Colon (tissue), 2 donors: ENCODE data around the gene APCDD1L.

Source experiments
- FAIRE-seq: peaks from 2 replicates; lab custom pipeline; 2012; peaks lifted over from hg19 to GRCh38; lab: Jason Lieb, UNC
- donor health status: control.
- donor health status: control.

APCDD1L gene

GRCh38 chr20:58466729-58467571 lies 48.2 kb downstream of the APCDD1L start:
- FAIRE-seq, result no peak

DNA sequence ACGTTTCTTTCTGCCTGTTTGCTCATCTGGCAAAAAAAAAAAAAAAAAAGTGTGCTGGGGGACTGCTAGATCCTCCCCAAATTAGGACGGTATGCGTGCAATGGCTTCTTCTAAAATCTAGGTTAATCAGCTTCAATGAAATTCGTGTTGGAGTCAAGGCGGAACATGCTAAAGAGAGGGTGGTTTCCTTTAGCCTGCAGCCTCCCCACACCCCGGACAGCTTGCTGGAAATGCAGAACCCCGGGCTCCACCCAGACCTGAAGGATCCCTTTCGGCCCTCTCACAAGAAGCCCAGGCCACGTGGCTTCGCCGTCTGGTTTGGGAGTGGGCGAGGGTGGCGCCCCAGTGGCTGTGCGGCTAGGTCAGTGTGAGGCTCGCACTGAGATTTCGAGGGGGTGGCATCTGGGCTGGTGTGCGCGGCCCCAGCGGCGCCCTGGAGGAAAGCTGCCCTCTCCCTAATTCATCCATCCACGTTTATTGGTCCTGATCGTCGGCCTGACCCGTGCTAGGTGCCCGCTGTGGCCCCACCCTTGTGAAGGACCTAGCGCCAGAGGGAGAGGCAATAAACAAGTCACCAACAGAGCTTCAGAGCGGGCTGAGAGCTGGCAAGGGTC lies 49.0 kb downstream of the APCDD1L start:
- no peak for FAIRE-seq

DNA sequence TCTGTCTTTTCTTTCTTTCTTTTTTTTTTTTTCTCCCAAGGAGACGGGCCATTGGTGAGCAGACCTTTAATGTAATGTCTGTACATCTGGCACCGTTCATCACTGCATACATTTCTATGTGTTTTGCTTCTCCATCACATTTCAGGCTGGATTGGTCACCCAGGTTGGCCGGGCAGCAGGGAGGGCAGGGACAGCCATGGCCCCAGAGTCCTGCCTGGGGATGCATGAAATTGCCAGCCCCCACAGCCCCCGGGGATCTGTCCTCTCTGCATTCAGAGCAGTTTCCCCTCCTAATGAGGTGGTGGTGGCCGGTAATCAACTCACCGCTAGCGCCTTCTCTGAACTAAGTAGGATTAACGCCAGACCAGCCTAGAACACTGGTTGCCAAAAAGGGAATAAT lies 50.4 kb downstream of the APCDD1L start:
- FAIRE-seq, result no peak

DNA sequence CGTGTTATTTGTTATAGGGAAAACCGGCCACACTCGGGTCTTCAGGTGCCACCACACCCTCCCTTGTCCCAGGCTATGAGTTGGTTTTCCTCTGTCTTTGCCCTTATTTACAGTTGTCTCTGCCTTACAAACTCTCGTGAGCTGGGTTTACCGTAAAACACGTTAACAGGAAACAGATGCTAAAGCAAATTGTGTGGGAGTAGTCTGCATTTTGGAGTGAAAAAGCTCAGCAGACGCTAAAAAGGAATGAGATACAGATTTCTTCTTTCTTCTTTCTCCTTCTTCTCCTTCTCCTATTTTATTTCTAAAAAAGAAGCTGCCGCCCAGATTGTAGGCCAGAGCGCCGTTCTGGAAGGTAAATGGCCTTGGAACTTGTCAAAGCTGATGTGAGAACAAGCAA lies 51.9 kb downstream of the APCDD1L start:
- no peak for FAIRE-seq

DNA sequence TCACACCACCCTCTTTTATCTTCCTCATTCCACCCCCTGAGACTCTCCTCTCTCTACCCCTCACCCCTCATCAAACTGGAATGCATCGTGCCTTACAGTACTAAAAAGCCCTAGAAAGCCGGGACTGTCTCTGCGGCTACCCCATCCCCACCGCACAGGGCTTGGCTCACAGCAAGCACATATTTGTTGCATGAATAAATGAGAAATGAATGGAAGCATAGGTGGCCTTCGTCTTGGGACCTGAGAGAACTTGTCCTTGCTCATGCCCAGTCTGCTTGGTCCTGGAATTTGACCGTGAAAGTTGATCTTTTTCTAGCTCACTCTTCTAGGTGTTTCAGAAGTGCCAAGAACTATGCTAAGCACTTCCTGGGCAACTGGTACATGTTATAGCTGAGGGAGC lies 53.3 kb downstream of the APCDD1L start:
- FAIRE-seq, result no peak

DNA sequence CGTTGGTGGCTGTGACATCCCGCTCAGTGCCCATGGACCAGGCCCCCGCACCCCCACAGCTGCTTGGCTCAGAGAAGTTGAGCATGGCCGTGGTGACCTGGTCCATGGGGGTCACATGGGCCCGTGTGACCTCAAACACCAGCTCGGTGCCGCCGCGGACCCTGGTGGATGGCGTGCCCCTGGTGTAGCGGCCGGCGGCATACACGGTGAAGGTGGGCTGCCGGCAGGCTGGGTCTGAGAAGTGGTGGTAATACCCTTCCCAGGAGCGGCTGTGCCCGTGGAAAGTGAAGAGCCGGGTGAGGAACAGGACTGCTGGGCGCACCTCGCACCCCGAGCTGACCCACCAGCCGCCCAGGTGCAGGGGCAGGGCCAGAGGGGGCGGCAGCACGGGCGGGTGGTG lies 54.1 kb downstream of the APCDD1L start:
- no peak for FAIRE-seq

GRCh38 chr20:58459058-58459750 lies 56.0 kb downstream of the APCDD1L start:
- no peak for FAIRE-seq

GRCh38 chr20:58458342-58459057 lies 56.7 kb downstream of the APCDD1L start:
- no peak for FAIRE-seq

DNA sequence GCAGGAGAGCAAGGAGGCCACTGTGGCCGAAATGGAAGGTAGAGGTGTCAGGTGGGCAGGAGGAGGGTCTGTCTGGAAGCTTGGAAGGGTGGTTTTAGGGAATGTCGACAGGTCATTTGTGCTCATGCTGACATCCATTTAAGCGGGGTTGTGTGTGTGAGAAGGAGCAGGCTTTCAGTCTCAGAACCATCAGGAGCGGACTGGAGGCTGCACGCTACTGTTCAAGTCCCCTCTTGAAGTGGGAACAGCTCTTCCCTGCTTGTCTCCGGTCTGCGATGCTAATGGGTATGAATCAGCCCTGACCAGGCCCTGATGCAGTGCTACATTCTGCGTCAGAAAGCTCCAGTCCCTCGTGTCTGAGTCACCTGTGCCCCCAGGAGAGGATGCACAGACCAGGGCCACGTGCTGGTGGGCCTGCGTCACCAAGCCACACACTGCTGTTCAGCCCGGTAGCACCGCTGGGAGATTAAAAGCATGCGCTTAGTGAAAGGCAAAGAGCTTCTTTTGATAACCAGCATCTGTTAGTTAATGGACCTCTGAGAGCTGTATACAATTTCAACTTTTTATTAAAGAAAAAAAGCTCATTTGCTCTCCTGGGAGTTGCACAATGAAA lies 58.0 kb downstream of the APCDD1L start:
- no peak for FAIRE-seq

- FAIRE-seq, result no peak
Observed at GRCh38 chr20:58454460-58454859, 60.7 kb downstream of the APCDD1L start.

GRCh38 chr20:58453391-58453790 lies 61.8 kb downstream of the APCDD1L start:
- FAIRE-seq, result no peak

DNA sequence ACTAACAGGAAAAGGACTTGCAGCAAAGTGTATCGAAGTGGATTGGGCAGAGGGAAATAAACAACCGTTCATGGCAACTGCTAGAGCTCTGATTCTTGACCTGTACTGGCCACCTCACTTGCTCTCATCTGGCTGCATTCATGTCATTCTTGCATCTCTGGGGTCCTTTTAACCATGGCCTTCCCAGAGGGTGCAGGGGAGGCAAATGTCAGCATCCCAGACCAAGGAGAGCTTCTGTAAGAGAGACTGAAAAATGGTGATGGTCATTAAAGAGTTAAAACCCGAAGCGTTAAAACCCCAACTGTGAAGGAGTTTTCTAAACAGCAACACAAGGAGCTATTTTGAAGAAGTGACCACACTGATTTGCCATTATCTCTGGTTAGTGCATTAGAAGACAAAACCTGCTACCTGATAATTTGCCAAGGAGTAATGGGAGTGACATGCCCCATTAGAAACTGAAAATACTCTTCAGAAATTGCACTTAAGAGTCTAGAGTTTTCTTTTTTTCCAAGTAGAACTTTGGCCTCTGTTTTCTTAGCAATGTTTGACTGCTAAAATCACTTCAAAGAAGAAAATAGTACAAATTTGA lies 62.4 kb downstream of the APCDD1L start:
- FAIRE-seq, result no peak

DNA sequence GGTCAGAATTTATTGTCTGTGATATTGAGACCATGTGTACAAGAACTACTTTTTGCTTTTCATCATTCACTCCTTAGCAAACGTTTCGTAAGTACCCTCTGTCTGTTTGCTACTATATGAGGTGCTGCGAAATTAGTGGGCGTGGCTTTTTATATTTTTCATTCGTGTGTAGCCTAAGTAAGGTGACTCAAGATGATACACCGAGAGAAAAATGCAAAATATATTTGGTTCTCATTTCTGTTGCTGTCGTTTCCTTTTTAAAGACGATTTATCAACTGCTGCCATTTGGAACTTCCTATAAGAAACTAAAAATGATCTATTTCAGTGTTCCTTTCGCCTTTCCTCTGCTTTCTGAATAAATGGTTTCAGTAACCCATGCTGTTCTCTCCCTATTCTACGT lies 64.9 kb downstream of the APCDD1L start:
- FAIRE-seq, result no peak

- FAIRE-seq, result no peak
Observed at GRCh38 chr20:58449681-58450221, 65.4 kb downstream of the APCDD1L start.

DNA sequence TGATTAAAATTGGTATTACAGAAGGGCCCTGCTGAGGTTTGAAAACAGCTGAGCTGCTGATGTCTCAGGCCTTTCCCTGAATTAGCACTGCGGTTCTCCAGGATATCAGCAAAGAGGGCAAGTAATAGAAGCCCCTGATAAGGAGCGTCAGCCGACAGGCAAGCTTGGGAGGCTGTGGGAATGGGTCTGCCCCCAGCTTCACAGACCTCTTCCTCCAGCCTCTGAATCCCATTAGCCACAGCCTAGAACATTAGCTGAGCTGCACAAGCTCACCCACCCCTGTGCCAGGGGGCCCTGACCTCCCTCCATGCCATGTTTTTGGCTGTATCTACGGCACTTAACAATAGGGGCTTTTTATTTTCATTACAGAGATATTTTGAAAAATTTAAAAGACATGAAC lies 66.2 kb downstream of the APCDD1L start:
- FAIRE-seq, result no peak

DNA sequence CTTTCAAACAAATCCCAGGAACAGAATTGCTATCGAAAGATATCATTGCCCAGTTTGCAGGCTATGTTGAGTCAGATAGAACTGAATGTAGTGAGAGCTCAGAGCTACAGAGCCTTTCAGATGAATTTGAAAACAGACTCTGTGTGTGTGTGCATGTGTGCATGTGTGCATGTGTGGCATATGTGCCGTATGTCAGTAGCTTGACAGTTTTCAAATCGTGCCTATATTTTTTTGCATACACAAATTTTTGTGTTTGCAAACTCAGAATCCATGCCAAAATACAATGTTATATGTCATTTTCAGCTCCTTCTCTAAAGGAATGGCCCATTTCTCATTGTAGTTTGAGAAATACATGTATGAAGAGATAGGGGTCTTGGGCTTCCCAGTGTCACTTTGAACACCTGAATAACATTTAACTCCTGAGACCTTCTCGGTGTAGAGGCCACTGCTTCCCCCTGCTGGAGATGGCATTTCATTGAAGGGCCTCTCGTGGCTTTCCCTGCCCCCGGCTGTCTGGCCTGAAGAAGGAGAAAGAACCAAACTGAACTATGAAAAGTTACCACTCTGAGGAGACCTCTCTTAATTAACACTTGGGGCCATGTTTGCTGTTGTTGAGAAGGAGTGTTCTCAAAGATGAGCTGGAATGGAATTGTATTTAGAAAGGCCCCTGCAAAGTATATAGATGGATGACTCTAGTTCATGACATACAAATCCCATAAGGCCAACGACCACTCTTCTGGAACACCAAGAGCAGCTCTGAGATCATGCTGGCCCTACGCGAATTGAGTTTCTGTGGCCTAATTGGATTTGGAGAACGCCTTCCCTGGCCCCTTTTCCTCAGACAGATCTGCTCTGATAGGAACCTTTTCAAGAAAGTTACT lies 67.4 kb downstream of the APCDD1L start:
- no peak for FAIRE-seq

- FAIRE-seq, result no peak
Observed at GRCh38 chr20:58446960-58447265, 68.3 kb downstream of the APCDD1L start.

DNA sequence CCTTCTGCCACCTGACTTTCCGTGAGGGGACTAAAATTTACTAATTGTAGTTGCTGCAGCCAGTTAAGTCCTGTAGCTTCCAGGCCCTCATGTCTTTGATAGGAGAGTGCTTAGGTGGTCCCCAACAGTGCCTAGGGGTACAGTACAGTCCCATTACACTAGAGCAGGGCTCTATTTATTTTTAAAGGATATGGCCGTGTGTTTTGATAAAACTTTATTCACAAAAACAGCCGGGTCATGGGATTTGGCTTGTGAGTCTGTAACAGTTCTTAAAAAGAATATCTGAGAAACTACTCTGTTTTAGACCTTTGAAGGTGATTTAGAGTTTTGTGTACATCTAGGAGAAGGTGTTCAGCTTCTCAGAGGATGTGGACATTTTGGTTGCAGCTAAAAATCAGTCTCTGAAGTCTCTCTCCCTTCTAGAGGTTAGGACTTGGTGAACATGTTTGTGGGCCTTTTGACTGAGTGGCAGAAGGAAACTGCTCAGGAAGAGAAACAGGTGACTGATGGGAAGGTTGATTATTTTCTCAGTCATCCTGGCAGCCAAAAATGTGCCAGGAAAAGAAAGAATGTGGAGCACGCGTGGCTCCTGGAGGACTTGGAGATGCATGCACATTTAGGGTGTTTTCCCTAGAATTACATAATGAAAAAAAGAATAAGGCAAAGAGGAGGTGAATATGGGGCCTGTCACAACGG lies 68.8 kb downstream of the APCDD1L start:
- FAIRE-seq, result no peak

- FAIRE-seq, result no peak
Observed at GRCh38 chr20:58444746-58445255, 70.4 kb downstream of the APCDD1L start.

GRCh38 chr20:58441723-58442122 lies 73.5 kb downstream of the APCDD1L start:
- FAIRE-seq, result no peak
